NT2/D1 (cell line): ENCODE data around the gene NADK.

Experiments
- YY1 ChIP-seq: IDR thresholded peaks from 2 replicates; pipeline ENCODE4 v1.6.1; 2011; ENCODE audit not compliant: insufficient read length, insufficient read depth
- ZNF274 ChIP-seq: IDR thresholded peaks from 2 replicates; pipeline ENCODE4 v1.6.1; 2011; ENCODE audit warnings: mild to moderate bottlenecking, low read depth, low read length

GRCh38 chr1:1775327-1776226 lies 2.7 kb downstream of the NADK start:
- TF ChIP-seq YY1 (no peak), ZNF274 (no peak)
